ENCODE results near the gene ARHGAP6. TPM values are rescaled to one million over a fixed set of nuclear protein-coding genes. Genes with fewer than 3 reads are reported as not detected.
"Not testable (repeated sequence)": the region's sequence is repeated elsewhere in the genome, so short reads cannot be mapped to it uniquely, and the experiment has no call there.

Gene ARHGAP6
- total RNA-seq, 1 donor from 2014 or later: 0.78 TPM

GRCh38 chrX:11386001-11386523, 279.7 kb downstream of the ARHGAP6 start:
- no peak for DNase-seq

- DNase-seq: no peak
Observed at GRCh38 chrX:11382930-11383329, 282.8 kb downstream of the ARHGAP6 start.

- DNase-seq: no peak
Observed at GRCh38 chrX:11381464-11381863, 284.3 kb downstream of the ARHGAP6 start.

GRCh38 chrX:11380187-11380844, 285.4 kb downstream of the ARHGAP6 start:
- no peak for DNase-seq

GRCh38 chrX:11376163-11376562, 289.6 kb downstream of the ARHGAP6 start:
- DNase-seq: no peak

GRCh38 chrX:11375614-11376119, 290.1 kb downstream of the ARHGAP6 start:
- DNase-seq: no peak

GRCh38 chrX:11374570-11374969, 291.1 kb downstream of the ARHGAP6 start:
- DNase-seq: no peak

- no peak for DNase-seq
Observed at GRCh38 chrX:11371106-11371505, 294.6 kb downstream of the ARHGAP6 start.

GRCh38 chrX:11367609-11368430, 297.9 kb downstream of the ARHGAP6 start:
- no peak for DNase-seq

- DNase-seq: no peak
Observed at GRCh38 chrX:11366998-11367595, 298.6 kb downstream of the ARHGAP6 start.

- DNase-seq: no peak
Observed at GRCh38 chrX:11365426-11365825, 300.3 kb downstream of the ARHGAP6 start.

GRCh38 chrX:11364835-11365234, 300.9 kb downstream of the ARHGAP6 start:
- no peak for DNase-seq

- not testable (repeated sequence) for DNase-seq
Observed at GRCh38 chrX:11363825-11364224, 301.9 kb downstream of the ARHGAP6 start.

- DNase-seq: no peak
Observed at GRCh38 chrX:11363069-11363594, 302.6 kb downstream of the ARHGAP6 start.

GRCh38 chrX:11361666-11362065, 304.1 kb downstream of the ARHGAP6 start:
- not testable (repeated sequence) for DNase-seq

GRCh38 chrX:11355944-11356343, 309.8 kb downstream of the ARHGAP6 start:
- DNase-seq: not testable (repeated sequence)

- DNase-seq: no peak
Observed at GRCh38 chrX:11355259-11355909, 310.3 kb downstream of the ARHGAP6 start.

GRCh38 chrX:11352296-11352741, 313.4 kb downstream of the ARHGAP6 start:
- no peak for DNase-seq

GRCh38 chrX:11351375-11352295, 314.1 kb downstream of the ARHGAP6 start:
- DNase-seq: no peak

- no peak for DNase-seq
Observed at GRCh38 chrX:11349661-11350337, 315.9 kb downstream of the ARHGAP6 start.

Measured in occipital lobe (tissue), 2 donors.